D721Med (cell line): Measurements from ENCODE around the gene UPK1B.
"Not testable (repeated sequence)": the region's sequence is repeated elsewhere in the genome, so short reads cannot be mapped to it uniquely, and the experiment has no call there.

Source experiments
- DNase-seq: peaks from one replicate; pipeline ENCODE4 v3.0.0; 2011; ENCODE audit warnings: low spot score; ENCODE audit not compliant: insufficient read length
- FAIRE-seq: peaks from 2 replicates; lab custom pipeline; 2011; peaks lifted over from hg19 to GRCh38; lab: Jason Lieb, UNC
- CTCF ChIP-seq: IDR thresholded peaks from 2 replicates; pipeline ENCODE4 v1.5.1; 2012; ENCODE audit warnings: mild to moderate bottlenecking, control low read depth; ENCODE audit not compliant: insufficient read depth; ENCODE audit errors: missing control alignments

UPK1B gene

DNA sequence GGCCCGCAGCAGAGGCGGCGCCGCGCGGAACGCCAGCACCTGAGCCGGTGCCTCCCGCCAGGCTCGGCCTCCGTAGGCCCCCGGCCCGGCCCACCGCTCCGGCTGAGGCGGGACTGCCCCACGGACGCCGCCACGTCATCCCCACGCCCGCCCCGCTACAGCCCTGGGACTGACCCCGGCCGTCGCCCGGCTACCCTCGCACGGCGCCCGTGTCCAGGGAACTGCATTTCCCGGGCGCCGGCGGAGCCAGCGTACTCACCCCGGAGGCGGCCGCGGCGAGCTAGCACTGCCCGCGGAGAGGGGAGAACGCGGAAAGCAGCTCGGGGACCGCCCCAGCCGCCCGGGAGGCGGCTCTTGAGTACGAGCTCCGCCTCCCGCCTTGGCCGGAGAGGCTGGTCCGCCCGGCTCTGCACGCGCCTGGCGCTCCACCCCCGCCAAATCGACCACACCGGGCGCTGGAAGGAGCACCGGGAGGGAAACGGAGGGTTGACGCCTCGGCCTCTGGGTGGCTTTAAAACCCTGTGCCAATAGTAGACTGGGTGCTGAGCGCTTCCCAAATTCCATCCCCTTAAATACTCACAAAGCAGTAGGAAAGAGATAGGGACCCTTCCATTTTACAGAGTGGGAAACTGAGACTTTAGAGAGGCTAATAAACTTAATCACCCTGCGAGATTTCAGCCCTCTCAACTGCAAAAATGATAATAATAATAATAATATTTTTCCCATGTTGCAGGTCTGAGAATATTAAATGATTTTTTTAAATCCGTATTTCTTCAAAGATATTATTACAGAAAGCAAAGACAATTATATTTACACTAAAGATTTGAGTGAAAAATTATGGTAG lies 67.4 kb downstream of the UPK1B start, which contains the start of gene B4GALT4:
B4GALT4 (minus strand) TSS at position 288 of the 844 bp plus-strand sequence. CDS start 10,779 bp downstream, outside the sequence.
- FAIRE-seq: no peak
- no peak for TF ChIP-seq CTCF
- peak; percentile 22 for DNase-seq

- FAIRE-seq, DNase-seq: not testable (repeated sequence)
These were observed 69.1 kb downstream of the UPK1B start for GRCh38 chr3:119242387-119243057.

- not testable (repeated sequence) for FAIRE-seq, DNase-seq
These were observed 69.7 kb downstream of the UPK1B start for GRCh38 chr3:119243058-119243529.

GRCh38 chr3:119243712-119244111 lies 70.3 kb downstream of the UPK1B start:
- FAIRE-seq (no peak), DNase-seq (no peak)
- no peak for TF ChIP-seq CTCF

- DNase-seq (no peak), FAIRE-seq (no peak)
- no peak for TF ChIP-seq CTCF
These were observed 72.4 kb downstream of the UPK1B start for GRCh38 chr3:119245778-119246177.
